Measurements from ENCODE around the gene CACNA2D1.
"Not testable (repeated sequence)": the region's sequence is repeated elsewhere in the genome, so short reads cannot be mapped to it uniquely, and the experiment has no call there.

The CACNA2D1 gene

GRCh38 chr7:82388138-82388537 lies 55.4 kb downstream of the CACNA2D1 start:
- no peaks in the 10 kb centered on the region for H3K27me3 ChIP-seq
- TF ChIP-seq CTCF (IDR thresholded peaks at IDR 0.05; ENCODE audit: low read depth, low read length) = no peak
- DNase-seq = no peak
- H3K9me3 ChIP-seq = no peaks in the 10 kb centered on the region; the same call in 1 of the 2 replicates
- no peak overlapping the region for H3K4me3 ChIP-seq (ENCODE audit: low read depth, low read length)
- H3K4me1 ChIP-seq = peaks cover 26% of the 10 kb centered on the region
- no peaks in the 10 kb centered on the region for H3K36me3 ChIP-seq

GRCh38 chr7:82386571-82386970 lies 57.0 kb downstream of the CACNA2D1 start:
- peaks cover 21% of the 10 kb centered on the region for H3K4me1 ChIP-seq
- H3K4me3 ChIP-seq (ENCODE audit: low read depth, low read length); H3K36me3 ChIP-seq; H3K27me3 ChIP-seq; DNase-seq; H3K9me3 ChIP-seq: not testable (repeated sequence)

DNA sequence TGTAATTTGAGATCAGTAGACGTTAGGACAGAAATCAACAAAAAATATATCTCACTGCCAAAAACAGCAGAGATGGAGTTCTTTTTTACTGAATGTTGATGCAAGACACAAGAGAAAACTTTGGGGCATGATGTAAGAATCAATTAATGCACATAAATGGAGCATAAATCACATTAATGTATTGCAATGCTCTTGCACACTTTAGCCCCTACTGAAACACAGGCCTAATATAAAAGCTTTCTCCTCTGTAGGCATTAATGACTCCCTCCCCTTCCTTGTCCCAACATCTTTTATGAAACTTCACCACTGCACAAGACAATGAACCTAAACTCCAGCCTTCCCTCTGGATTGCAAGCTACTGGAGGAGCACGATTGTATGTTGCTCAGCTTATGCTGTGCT lies 58.8 kb downstream of the CACNA2D1 start:
- H3K27me3 ChIP-seq = no peaks in the 10 kb centered on the region
- peaks cover 3% of the 10 kb centered on the region; the same call in 1 of the 2 replicates for H3K36me3 ChIP-seq
- TF ChIP-seq CTCF (IDR thresholded peaks at IDR 0.05; ENCODE audit: low read depth, low read length) = no peak
- no peaks in the 10 kb centered on the region for H3K9me3 ChIP-seq
- no peak for DNase-seq
- no peak overlapping the region for H3K4me3 ChIP-seq (ENCODE audit: low read depth, low read length)
- H3K4me1 ChIP-seq = peaks cover 4% of the 10 kb centered on the region

DNA sequence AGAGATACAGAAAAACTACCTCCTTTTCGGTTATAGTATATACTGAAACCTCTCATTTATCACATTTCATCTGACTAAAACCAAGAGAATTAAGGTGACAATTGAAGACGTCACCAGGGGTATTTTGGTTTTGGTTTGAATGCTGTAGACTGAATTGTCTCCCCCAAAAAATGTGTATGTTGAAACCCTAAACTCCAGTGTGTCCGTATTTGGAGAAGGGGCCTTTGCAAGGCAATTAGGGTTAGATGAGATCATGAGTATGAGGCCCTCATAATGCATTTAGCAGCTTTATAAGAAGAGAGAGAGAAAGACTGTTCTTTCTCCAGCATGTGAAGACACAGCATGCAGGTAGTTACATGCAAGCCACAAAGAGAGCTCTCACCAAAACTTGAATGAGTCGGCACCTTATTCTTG lies 59.5 kb downstream of the CACNA2D1 start:
- no peak for TF ChIP-seq CTCF (IDR thresholded peaks at IDR 0.05; ENCODE audit: low read depth, low read length)
- Histone ChIP-seq H3K36me3 (peaks cover 3% of the 10 kb centered on the region; the same call in 1 of the 2 replicates), H3K4me3 (ENCODE audit: low read depth, low read length) (no peak overlapping the region), H3K4me1 (no peaks in the 10 kb centered on the region; the same call in 1 of the 2 replicates), H3K27me3 (no peaks in the 10 kb centered on the region), H3K9me3 (no peaks in the 10 kb centered on the region)
- DNase-seq = no peak

DNA sequence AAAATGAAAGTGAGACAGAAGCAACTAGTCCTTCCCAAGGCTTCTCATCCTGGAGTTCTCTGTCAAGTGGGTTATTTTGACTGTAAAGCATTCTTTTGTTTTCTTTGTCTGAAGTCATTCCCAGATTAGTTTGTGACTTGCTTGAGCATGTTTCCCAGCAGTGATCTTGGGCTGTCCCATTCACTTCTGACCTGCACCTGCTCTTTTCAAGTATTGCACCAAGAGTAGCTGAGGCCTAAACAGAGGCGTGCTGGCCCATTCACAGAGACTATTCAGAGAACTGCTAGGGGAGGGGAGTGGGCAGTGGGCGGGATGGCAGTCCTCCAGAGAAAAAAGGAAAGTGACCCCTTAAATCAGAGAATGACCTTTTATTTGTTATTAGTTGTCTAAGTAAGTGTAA lies 61.3 kb downstream of the CACNA2D1 start:
- no peak overlapping the region for H3K4me3 ChIP-seq (ENCODE audit: low read depth, low read length)
- no peak for TF ChIP-seq CTCF (IDR thresholded peaks at IDR 0.05; ENCODE audit: low read depth, low read length)
- H3K9me3 ChIP-seq = no peaks in the 10 kb centered on the region
- peaks cover 5% of the 10 kb centered on the region for H3K4me1 ChIP-seq
- H3K36me3 ChIP-seq = peaks cover 3% of the 10 kb centered on the region; the same call in 1 of the 2 replicates
- DNase-seq = no peak
- H3K27me3 ChIP-seq = no peaks in the 10 kb centered on the region

DNA sequence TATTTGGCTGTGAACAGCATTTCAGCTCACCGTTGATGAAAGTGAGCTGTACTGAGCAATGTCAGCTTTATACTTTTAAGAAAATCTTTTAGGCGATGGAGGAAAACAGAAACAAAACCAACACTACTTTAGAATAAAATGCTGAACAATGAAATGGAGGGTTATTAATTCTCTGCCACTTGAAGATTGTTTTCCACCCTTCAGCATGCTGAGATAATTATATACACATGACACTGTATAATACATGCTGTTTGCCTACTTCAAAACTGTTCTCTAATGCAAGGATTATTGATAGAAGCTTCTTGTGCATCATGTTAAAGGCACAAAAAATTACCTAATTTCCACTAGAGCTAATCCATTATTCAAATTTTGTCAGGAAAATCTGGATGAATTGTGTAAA lies 66.8 kb downstream of the CACNA2D1 start:
- no peaks in the 10 kb centered on the region for H3K36me3 ChIP-seq
- H3K4me3 ChIP-seq (ENCODE audit: low read depth, low read length) = no peak overlapping the region
- no peak for TF ChIP-seq CTCF (IDR thresholded peaks at IDR 0.05; ENCODE audit: low read depth, low read length)
- no peak for DNase-seq
- peaks cover 41% of the 10 kb centered on the region for H3K4me1 ChIP-seq
- H3K27me3 ChIP-seq = no peaks in the 10 kb centered on the region
- no peaks in the 10 kb centered on the region for H3K9me3 ChIP-seq

DNA sequence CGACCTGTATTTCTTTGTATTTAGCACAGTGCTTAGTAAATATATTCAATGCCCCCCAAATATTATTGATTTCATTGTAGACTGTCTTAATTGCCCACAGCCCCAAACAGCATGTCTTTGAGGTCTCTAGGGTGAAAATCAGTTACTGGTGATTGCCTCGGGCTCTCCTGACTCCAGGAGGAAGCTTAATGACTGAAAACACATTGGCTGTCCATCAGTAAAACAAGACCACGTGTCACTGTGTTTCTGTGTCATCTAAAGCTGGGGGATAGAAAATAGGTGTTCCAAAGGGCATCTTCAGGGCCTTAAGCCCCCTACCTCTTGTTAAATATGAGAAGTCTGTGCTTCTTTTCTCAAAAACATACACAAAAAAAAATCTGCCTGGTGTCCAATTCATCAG lies 67.9 kb downstream of the CACNA2D1 start:
- TF ChIP-seq CTCF (IDR thresholded peaks at IDR 0.05; ENCODE audit: low read depth, low read length) = no peak
- Histone ChIP-seq H3K4me1 (peaks cover 41% of the 10 kb centered on the region), H3K36me3 (no peaks in the 10 kb centered on the region), H3K4me3 (ENCODE audit: low read depth, low read length) (0 out of 2 replicates have a peak overlapping the region, but pooled peaks have one; percentile 3), H3K9me3 (no peaks in the 10 kb centered on the region), H3K27me3 (no peaks in the 10 kb centered on the region)
- peak; percentile 34 for DNase-seq
